NCI-H774 (cell line): Measurements from ENCODE around the gene PAX8.
A peak's percentile ranks its signal among the peaks of the same experiment; 100 is the strongest.
"Not testable (repeated sequence)": the region's sequence is repeated elsewhere in the genome, so short reads cannot be mapped to it uniquely, and the experiment has no call there.

Experiments used
- DNase-seq: peaks from one replicate; lab custom pipeline; 2025; lab: John Stamatoyannopoulos, UW

The PAX8 gene

GRCh38 chr2:113236367-113237159 is 42.2 kb downstream of the PAX8 start:
- DNase-seq, result no peak

GRCh38 chr2:113235347-113236226 is 43.1 kb downstream of the PAX8 start:
- not testable (repeated sequence) for DNase-seq

- DNase-seq, result no peak
Measured at GRCh38 chr2:113234721-113235346, 43.9 kb downstream of the PAX8 start.

- DNase-seq, result no peak
Measured at GRCh38 chr2:113233593-113234550, 44.8 kb downstream of the PAX8 start.

GRCh38 chr2:113232740-113233139 is 46.0 kb downstream of the PAX8 start:
- DNase-seq, result no peak

- no peak for DNase-seq
Measured at GRCh38 chr2:113232123-113232522, 46.6 kb downstream of the PAX8 start.

GRCh38 chr2:113231064-113231463 is 47.7 kb downstream of the PAX8 start:
- DNase-seq, result no peak

- no peak for DNase-seq
Measured at GRCh38 chr2:113230531-113230930, 48.2 kb downstream of the PAX8 start.

- no peak for DNase-seq
Measured at GRCh38 chr2:113229795-113230194, 48.9 kb downstream of the PAX8 start.

GRCh38 chr2:113228991-113229716 is 49.6 kb downstream of the PAX8 start:
- peak; percentile 56 for DNase-seq

GRCh38 chr2:113228351-113228750 is 50.4 kb downstream of the PAX8 start:
- DNase-seq, result no peak

- DNase-seq, result no peak
Measured at GRCh38 chr2:113227698-113228097, 51.0 kb downstream of the PAX8 start.

- no peak for DNase-seq
Measured at GRCh38 chr2:113227290-113227689, 51.4 kb downstream of the PAX8 start.

GRCh38 chr2:113226462-113226861 is 52.3 kb downstream of the PAX8 start:
- DNase-seq, result no peak

- peak; percentile 62 for DNase-seq
Measured at GRCh38 chr2:113225263-113226259, 53.2 kb downstream of the PAX8 start.

GRCh38 chr2:113224647-113225236 is 54.0 kb downstream of the PAX8 start:
- DNase-seq, result no peak

- DNase-seq, result no peak
Measured at GRCh38 chr2:113223813-113224212, 54.9 kb downstream of the PAX8 start.

GRCh38 chr2:113221846-113222245 is 56.9 kb downstream of the PAX8 start:
- DNase-seq, result no peak
